Peyer's patch (tissue), 4 donors: ENCODE results near the gene PHLDB2. TPM values are rescaled to one million over a fixed set of nuclear protein-coding genes. Genes with fewer than 3 reads are reported as not detected.

Experiments used
- DNase-seq, 3 donors: peaks; one replicate each; pipeline ENCODE4 v3.0.0-alpha.2; 2017 to 2019
- H3K27ac ChIP-seq, 4 donors: fragments of 200-600 bp; sonication (generic); one replicate each; pipeline ENCODE4 v1.5.1; 2016 to 2019
- H3K27me3 ChIP-seq, 2 donors: fragments of 200-600 bp; sonication (generic); one replicate each; pipeline ENCODE4 v1.5.1; 2019
- H3K36me3 ChIP-seq, 3 donors: fragments of 200-600 bp; sonication (generic); one replicate each; pipeline ENCODE4 v1.5.1; 2016 to 2019
- H3K4me1 ChIP-seq, 4 donors: fragments of 200-600 bp; sonication (generic); one replicate each; pipeline ENCODE4 v1.5.1; 2016 to 2019
- H3K4me3 ChIP-seq, 4 donors: fragments of 200-600 bp; sonication (generic); 1 replicate in 3 of 4; 2 replicates in 1 of 4; pipeline ENCODE4 v1.5.1; 2016 to 2019; ENCODE audit warnings: mild to moderate bottlenecking in 1 of 4
- H3K9me3 ChIP-seq, 4 donors: fragments of 200-600 bp; sonication (generic); one replicate each; pipeline ENCODE4 v1.5.1; 2016 to 2019; ENCODE audit warnings: mild to moderate bottlenecking in 1 of 4
- POLR2A ChIP-seq, 2 donors: fragments of 450-650 bp; IDR thresholded peaks; one replicate each; pipeline ENCODE4 v1.5.1; 2017; ENCODE audit warnings: antibody characterized with exemption in 2 of 2, mild to moderate bottlenecking in 2 of 2, moderate library complexity in 2 of 2
- total RNA-seq, 4 donors: library from RNA; depleted of rRNA; stranded (reverse); fragments of >200 nt; gene quantifications; one replicate each; pipeline ENCODE4 v1.1.0, GENCODE V29; 2016
- TF ChIP-seq, protein P1 (sequence below), 6 experiments: fragments of 450-650 bp in 4 of 6; fragments of 200-600 bp in 2 of 6; sonication (generic) in 1 of 6; IDR thresholded peaks; one replicate each; pipeline ENCODE4 v1.5.1; 2017 to 2019; ENCODE audit warnings: antibody characterized with exemption in 6 of 6, mild to moderate bottlenecking in 3 of 6, moderate library complexity in 1 of 6

PHLDB2 gene
- total RNA-seq, 4 donors from 2014 or later: 6.0 to 66.0 (median 12.5) TPM

DNA sequence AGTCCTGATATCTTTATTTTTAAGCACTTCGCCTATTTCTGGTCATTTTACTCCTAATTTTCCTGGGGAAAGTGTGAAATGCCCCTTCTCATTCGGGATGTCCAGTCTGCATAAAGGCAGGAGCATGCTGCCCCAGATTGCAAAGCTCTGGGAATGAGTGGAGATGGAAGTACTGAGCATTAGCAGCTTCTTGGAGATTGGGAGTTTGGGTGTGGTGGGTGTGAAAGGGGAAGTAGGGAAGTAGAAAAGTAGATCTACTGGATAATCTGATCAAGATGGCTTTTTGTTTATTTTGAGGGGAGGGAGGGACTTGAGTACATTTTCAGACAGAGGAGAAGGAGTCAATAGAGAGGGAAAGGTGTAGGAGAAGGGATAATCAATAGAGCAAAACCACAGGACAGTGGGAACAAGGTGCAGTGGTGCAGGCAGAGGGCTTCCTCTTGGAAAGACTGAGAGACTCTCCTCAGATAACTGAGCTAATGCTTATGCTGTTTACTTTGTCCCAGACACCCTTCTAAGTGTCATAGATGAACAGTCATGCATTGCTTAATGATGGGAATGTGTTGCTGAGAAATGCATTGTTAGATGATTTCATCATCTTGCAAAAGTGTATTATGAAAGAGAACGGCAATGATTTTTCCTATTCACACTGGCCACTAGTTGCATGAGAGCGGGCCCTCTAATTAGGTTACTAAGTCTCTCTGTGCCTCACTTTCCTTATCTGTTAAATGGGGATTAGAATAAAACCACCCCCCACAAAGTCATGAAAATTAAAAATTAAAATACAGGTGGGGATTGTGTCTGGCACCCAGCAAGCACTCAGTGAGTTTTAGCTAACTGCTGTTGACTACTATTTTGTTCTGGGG is 45.5 kb downstream of the PHLDB2 start:
- H3K27me3 ChIP-seq: no peaks in the 10 kb centered on the region
- H3K27ac ChIP-seq: peak overlapping the region in 2 of 4 donors; percentile 17 to 30
- no peak for DNase-seq
- H3K4me3 ChIP-seq: no peak overlapping the region
- no peaks in the 10 kb centered on the region for H3K36me3 ChIP-seq
- H3K4me1 ChIP-seq: no peaks in the 10 kb centered on the region
- TF ChIP-seq, protein P1, sequence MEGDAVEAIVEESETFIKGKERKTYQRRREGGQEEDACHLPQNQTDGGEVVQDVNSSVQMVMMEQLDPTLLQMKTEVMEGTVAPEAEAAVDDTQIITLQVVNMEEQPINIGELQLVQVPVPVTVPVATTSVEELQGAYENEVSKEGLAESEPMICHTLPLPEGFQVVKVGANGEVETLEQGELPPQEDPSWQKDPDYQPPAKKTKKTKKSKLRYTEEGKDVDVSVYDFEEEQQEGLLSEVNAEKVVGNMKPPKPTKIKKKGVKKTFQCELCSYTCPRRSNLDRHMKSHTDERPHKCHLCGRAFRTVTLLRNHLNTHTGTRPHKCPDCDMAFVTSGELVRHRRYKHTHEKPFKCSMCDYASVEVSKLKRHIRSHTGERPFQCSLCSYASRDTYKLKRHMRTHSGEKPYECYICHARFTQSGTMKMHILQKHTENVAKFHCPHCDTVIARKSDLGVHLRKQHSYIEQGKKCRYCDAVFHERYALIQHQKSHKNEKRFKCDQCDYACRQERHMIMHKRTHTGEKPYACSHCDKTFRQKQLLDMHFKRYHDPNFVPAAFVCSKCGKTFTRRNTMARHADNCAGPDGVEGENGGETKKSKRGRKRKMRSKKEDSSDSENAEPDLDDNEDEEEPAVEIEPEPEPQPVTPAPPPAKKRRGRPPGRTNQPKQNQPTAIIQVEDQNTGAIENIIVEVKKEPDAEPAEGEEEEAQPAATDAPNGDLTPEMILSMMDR (IDR thresholded peaks at IDR 0.05): peak in 1 of 6 experiments; percentile 8
- TF ChIP-seq POLR2A (IDR thresholded peaks at IDR 0.05): no peak
- no peaks in the 10 kb centered on the region for H3K9me3 ChIP-seq

DNA sequence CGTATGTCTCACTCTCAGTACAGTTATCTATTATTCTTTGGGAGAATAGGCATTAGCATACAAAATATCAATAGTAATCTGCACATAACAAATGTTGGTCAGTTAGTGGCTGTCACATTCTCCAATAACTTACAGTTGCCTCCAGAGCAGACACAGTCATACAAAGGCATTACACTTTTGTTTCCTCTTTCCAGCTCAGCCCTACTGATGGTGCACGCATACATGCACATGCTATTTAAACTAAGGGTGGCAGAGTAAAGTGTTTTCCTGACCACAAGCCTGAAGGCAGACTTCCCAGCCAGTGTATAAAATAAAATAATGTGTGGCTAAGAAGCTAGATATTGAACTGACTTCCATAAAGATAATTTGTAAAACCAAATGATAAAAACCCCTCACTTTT is 47.6 kb downstream of the PHLDB2 start:
- H3K9me3 ChIP-seq: no peaks in the 10 kb centered on the region
- no peaks in the 10 kb centered on the region for H3K4me1 ChIP-seq
- TF ChIP-seq POLR2A (IDR thresholded peaks at IDR 0.05): no peak
- TF ChIP-seq, protein P1 (IDR thresholded peaks at IDR 0.05): no peak
- no peak for DNase-seq
- H3K4me3 ChIP-seq: no peak overlapping the region
- H3K27me3 ChIP-seq: no peaks in the 10 kb centered on the region
- no peak overlapping the region for H3K27ac ChIP-seq
- no peaks in the 10 kb centered on the region for H3K36me3 ChIP-seq

DNA sequence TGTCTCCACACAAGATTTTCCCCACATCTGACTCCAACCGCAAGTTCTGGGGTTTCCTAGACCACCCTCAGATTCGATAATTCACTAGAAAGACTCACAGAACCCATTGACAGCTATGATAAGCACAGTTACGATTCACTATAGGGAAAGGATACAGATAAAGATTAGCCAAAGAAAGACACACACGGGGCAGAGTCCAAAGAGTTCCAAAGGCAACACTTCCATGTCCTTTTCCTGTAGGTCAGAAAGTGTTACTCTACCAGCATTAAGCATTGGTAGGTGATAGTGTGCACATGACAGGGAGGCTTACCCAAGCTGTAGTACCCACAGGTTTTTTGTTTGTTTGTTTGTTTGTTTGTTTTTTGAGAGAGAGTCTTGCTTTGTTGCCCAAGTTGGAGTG is 48.1 kb downstream of the PHLDB2 start:
- no peak for DNase-seq
- TF ChIP-seq, protein P1 (IDR thresholded peaks at IDR 0.05): no peak
- no peak for TF ChIP-seq POLR2A (IDR thresholded peaks at IDR 0.05)
- Histone ChIP-seq H3K4me3 (no peak overlapping the region), H3K27ac (no peak overlapping the region), H3K27me3 (no peaks in the 10 kb centered on the region), H3K4me1 (no peaks in the 10 kb centered on the region), H3K36me3 (no peaks in the 10 kb centered on the region), H3K9me3 (no peaks in the 10 kb centered on the region)

DNA sequence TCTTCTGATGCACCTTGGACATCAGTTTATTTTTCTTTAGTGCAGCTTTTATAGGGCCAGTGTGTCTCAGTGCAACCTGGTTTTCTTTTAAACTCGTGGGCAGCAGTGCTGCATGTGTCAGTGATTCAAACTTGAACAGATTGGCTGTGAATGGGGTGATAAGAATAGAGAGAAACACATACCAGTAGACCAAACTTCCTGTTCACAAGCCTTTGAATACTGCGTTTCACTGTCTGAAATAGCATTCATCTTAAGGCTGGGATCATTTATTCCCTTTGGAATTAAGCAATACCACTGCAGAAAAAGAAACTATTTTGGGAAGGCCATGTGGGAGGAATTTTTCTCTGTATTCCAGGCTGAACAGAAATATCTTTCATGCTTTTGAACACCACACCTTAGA is 51.7 kb downstream of the PHLDB2 start:
- TF ChIP-seq, protein P1 (IDR thresholded peaks at IDR 0.05): no peak
- TF ChIP-seq POLR2A (IDR thresholded peaks at IDR 0.05): no peak
- H3K27ac ChIP-seq: no peak overlapping the region
- H3K27me3 ChIP-seq: no peaks in the 10 kb centered on the region
- H3K4me1 ChIP-seq: no peaks in the 10 kb centered on the region
- no peaks in the 10 kb centered on the region for H3K9me3 ChIP-seq
- H3K4me3 ChIP-seq: no peak overlapping the region
- DNase-seq: no peak
- no peaks in the 10 kb centered on the region for H3K36me3 ChIP-seq

DNA sequence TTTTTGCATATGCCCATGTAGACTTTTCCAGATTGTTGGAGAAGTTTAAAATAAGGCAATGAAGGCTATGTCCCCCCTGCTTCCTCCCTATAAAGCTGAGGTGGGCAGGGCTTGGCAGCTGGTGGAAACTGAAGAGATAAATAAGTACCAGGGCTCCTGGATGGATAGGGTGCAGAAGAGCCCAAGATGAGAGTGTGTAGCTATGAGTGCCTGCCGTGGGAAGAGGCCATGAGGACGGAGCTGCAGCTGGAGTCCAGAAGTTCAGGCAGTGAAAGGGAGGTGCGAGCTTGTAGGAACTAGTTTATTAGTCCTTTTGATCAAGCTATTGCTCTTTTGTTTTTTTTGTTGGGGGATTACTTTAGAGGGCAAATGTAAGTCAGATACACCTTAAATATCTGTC is 52.4 kb downstream of the PHLDB2 start:
- Histone ChIP-seq H3K4me1 (no peaks in the 10 kb centered on the region), H3K36me3 (no peaks in the 10 kb centered on the region)

More for the DNA sequence above, 52.4 kb downstream of the PHLDB2 start:
- no peak overlapping the region for H3K27ac ChIP-seq
- H3K4me3 ChIP-seq: no peak overlapping the region
- no peaks in the 10 kb centered on the region for H3K27me3 ChIP-seq
- H3K9me3 ChIP-seq: no peaks in the 10 kb centered on the region
- DNase-seq: no peak
- TF ChIP-seq, protein P1 (IDR thresholded peaks at IDR 0.05): no peak
- TF ChIP-seq POLR2A (IDR thresholded peaks at IDR 0.05): no peak
